RWPE1 (cell line): ENCODE results near the gene F11.
"Not testable (repeated sequence)": the region's sequence is repeated elsewhere in the genome, so short reads cannot be mapped to it uniquely, and the experiment has no call there.

Experiments used
- CTCF ChIA-PET: fragments of 350-600 bp; sonication (Branson Sonifier 250); formaldehyde crosslinking; extraction: SDS; loops from one replicate; lab custom pipeline; 2021; lab: Yijun Ruan, JAX
- POLR2A ChIA-PET: fragments of 400-600 bp; formaldehyde crosslinking; extraction: SDS; loops from one replicate; lab custom pipeline; 2020; ENCODE audit warnings: antibody characterized with exemption; ENCODE audit not compliant: low non-redundant PET; lab: Yijun Ruan, JAX
- DNase-seq: peaks from one replicate; pipeline ENCODE4 v3.0.0; 2012; ENCODE audit warnings: low spot score
- H3K27ac ChIP-seq: fragments of 450-650 bp; 2 replicates; pipeline ENCODE4 v1.5.1; 2017
- TF ChIP-seq, protein P1 (sequence below): fragments of 450-650 bp; conservative IDR thresholded peaks from 2 replicates; pipeline ENCODE4 v1.5.1; 2017; ENCODE audit warnings: low read depth, mild to moderate bottlenecking

The F11 gene

DNA sequence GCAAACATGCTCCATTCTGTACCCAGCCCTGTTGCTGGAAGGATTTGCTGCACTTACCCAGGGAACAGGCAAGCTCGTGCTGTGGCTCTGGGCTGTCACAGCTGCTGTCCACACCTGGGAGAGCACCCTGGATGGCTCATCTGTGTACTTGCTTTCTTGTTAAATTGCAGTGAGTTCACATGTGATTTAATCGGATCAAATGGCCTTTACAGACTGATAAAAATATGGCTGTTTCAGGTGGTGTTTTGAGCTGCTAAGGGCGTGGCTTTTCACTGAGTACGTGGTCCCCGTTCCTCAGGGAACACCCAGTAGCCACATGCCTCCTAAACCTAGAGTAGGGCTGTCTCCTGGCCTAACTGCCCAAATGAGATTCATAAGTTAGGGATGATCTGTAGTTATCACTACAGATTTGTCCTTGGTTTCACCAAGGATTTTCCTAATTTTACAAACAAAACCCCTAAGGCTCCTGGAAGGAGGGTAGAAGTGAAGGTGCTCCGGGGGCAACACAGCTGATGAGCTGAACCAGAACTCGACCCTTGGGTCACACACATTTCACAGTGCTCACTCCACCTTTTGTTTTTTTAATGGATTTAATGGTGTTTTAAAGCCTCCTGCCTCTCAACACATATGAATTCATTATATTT is 25.0 kb upstream of the F11 start:
- ChIA-PET POLR2A (no interaction called here), CTCF (no interaction called here)
- H3K27ac ChIP-seq, result no peak overlapping the region
- TF ChIP-seq, protein P1, sequence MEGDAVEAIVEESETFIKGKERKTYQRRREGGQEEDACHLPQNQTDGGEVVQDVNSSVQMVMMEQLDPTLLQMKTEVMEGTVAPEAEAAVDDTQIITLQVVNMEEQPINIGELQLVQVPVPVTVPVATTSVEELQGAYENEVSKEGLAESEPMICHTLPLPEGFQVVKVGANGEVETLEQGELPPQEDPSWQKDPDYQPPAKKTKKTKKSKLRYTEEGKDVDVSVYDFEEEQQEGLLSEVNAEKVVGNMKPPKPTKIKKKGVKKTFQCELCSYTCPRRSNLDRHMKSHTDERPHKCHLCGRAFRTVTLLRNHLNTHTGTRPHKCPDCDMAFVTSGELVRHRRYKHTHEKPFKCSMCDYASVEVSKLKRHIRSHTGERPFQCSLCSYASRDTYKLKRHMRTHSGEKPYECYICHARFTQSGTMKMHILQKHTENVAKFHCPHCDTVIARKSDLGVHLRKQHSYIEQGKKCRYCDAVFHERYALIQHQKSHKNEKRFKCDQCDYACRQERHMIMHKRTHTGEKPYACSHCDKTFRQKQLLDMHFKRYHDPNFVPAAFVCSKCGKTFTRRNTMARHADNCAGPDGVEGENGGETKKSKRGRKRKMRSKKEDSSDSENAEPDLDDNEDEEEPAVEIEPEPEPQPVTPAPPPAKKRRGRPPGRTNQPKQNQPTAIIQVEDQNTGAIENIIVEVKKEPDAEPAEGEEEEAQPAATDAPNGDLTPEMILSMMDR, result no peak
- no peak for DNase-seq

DNA sequence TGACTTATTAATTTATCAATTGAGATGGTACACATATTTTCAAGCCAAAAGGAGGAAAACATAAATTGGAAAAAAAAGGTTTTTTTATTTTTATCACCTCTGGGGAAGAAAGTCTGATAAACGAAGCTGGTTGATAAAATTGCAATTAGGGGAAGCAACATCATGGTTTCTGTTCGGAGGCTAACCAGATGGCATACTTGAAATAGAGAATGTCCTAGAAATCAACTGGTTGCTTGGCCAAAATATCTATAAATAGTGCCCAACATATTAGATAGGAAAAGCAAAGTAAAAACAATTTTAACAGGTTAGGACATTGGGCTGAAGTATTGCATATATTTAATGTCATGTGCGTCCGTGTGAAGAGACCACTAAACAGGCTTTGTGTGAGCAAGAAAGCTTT is 24.4 kb upstream of the F11 start:
- POLR2A ChIA-PET, result no interaction called here
- TF ChIP-seq, protein P1, result no peak
- no peak overlapping the region for H3K27ac ChIP-seq

DNA sequence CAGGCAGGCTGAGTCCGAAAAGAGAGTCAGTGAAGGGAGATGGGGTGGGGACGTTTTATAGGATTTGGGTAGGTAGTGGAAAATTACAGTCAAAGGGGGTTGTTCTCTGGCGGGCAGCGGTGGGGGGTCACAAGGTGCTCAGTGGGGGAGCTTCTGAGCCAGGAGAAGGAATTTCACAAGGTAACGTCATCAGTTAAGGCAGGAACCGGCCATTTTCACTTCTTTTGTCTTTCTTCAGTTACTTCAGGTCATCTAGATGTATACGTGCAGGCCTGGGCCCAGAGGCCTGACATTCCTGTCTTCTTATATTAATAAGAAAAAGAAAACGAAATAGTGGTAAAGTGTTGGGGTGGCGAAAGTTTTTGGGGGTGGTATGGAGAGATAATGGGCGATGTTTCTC is 24.0 kb upstream of the F11 start:
- CTCF ChIA-PET, H3K27ac ChIP-seq, POLR2A ChIA-PET, DNase-seq: not testable (repeated sequence)

More for the DNA sequence above, 24.4 kb upstream of the F11 start:
- CTCF ChIA-PET, result no interaction called here
- DNase-seq, result no peak

DNA sequence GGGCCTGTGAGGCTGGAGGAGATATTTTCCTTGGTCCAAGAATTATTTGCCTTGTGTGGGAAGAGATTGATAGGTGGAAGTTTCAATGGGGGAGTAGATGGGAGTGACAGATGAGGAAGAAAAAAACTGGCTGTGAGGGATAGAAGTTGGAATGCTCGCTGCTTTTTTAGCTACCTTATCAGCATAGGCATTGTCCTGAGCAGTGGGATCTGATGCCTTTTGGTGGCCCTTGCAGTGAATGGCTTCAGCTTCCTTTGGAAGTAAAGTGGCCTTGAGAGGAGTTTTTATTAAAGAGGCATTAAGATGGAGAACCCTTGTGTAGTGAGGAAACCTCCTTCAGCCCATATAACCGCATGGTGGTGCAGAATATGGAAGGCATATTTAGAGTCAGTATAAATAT is 22.7 kb upstream of the F11 start:
- CTCF ChIA-PET, result no interaction called here
- DNase-seq, result no peak
- TF ChIP-seq, protein P1, result no peak
- POLR2A ChIA-PET, result no interaction called here
- no peak overlapping the region for H3K27ac ChIP-seq

DNA sequence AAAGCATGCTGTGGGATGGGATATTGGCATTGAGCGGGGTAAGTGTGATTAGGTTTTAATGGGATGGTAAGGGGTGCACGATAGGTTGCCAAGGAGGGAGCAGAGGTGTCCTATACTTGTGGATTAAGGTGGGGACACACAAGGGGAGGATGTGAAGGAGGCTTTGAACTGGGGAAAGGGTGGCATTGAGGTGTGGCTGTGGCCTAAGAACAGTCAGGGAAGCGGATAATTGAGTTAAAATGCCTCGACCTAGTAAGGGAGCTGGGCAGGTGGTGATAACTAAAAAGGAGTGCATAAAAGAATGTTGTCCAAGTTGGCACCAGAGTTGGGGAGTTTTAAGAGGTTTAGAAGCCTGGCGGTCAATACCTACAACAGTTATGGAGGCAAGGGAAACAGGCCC is 21.2 kb upstream of the F11 start:
- DNase-seq, result no peak
- TF ChIP-seq, protein P1, result no peak
- no peak overlapping the region for H3K27ac ChIP-seq
- ChIA-PET CTCF (no interaction called here), POLR2A (no interaction called here)

DNA sequence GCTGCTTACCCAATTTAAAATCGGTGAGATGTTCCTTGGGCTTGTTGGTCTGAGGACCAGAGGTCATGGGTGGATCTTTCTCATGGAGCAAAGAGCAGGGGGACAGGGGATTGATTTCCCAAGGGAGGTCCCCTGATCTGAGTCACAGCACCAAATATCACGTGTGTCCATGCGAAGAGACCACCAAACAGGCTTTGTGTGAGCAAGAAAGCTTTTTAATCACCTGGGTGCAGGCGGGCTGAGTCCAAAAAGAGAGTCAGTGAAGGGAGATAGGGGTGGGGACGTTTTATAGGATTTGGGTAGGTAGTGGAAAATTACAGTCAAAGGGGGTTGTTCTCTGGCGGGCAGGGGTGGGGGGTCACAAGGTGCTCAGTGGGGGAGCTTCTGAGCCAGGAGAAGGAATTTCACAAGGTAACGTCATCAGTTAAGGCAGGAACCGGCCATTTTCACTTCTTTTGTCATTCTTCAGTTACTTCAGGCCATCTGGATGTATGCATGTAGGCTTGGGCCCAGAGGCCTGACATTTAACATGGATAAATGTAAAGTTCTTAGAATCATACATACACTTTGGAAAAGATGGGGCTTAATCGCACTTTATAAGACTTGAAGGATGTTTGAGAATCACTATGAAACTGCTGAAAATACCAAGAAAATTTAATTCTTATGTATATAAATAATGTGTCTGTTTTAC is 18.8 kb upstream of the F11 start:
- POLR2A ChIA-PET, CTCF ChIA-PET, DNase-seq, H3K27ac ChIP-seq: not testable (repeated sequence)

DNA sequence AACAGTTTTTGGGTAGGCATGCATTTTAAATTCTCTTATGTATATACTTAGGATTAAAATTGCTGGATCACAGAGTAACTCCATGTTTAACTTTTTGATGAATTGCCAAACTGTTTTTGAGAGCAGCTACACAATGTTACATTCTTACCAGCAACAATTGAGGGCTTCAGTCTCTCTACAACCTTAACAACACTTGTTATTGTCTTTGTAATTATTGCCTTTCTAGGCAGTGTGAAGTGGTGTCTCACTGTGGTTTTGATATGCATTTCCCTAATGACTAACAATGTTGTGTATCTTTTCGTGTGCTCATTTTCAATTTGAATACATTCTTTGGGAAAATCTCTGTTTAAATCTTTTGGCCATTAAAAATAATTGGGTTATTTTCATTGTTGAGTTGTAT is 17.3 kb upstream of the F11 start:
- TF ChIP-seq, protein P1, result no peak
- DNase-seq, result no peak
- no peak overlapping the region for H3K27ac ChIP-seq
- ChIA-PET CTCF (no interaction called here), POLR2A (no interaction called here)
